ENCODE data around the gene MTNR1A.

DNA sequence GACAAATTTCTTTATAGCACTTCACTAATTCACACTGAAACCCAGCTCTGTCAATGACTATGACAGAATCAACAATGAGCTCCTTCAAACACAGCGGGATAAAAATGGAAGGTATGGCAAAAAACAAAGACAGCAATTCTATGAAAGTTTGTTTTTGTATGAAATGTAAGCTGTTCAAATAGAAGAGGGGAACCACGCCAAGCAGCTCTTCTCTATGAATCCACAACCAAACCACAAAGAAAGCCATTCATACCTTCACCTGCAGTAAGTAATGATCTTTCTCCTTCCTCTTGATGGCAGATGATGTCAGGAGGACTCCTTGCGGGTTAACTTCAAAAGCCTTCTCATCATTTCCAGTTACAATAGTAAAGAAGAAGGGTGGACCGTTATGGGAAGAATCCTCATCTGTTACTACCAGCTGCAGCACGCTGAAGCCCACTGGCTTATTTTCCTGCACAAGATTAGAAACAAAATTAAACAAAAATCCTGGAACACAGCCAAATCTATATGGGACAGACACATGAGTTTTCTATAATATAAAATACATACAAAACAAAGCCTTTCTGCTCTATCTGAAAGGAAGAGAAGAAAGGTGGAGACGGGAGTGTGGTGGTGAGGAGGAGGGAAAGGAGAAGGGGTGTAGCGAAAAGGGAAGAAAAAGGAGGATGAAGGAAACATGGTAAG, 48.9 kb upstream of the MTNR1A start:
- TF ChIP-seq POLR2AphosphoS5 (IDR thresholded peaks at IDR 0.05), result no peak
- TF ChIP-seq, protein P1, sequence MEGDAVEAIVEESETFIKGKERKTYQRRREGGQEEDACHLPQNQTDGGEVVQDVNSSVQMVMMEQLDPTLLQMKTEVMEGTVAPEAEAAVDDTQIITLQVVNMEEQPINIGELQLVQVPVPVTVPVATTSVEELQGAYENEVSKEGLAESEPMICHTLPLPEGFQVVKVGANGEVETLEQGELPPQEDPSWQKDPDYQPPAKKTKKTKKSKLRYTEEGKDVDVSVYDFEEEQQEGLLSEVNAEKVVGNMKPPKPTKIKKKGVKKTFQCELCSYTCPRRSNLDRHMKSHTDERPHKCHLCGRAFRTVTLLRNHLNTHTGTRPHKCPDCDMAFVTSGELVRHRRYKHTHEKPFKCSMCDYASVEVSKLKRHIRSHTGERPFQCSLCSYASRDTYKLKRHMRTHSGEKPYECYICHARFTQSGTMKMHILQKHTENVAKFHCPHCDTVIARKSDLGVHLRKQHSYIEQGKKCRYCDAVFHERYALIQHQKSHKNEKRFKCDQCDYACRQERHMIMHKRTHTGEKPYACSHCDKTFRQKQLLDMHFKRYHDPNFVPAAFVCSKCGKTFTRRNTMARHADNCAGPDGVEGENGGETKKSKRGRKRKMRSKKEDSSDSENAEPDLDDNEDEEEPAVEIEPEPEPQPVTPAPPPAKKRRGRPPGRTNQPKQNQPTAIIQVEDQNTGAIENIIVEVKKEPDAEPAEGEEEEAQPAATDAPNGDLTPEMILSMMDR (IDR thresholded peaks at IDR 0.05 in 8 of 11, conservative IDR thresholded peaks at IDR 0.05 in 3 of 11), result no peak
